HG02943 (cell line): ENCODE results near the gene ZCCHC14.
"Not testable (repeated sequence)": the region's sequence is repeated elsewhere in the genome, so short reads cannot be mapped to it uniquely, and the experiment has no call there.

ENCODE experiments used
- ATAC-seq: cut with Tn5 transposase; IDR thresholded peaks from one replicate; pipeline ENCODE4 v1.9.1; 2021; ENCODE audit warnings: mild to moderate bottlenecking, low read depth, moderate library complexity; ENCODE audit not compliant: unreplicated experiment

ZCCHC14 gene

DNA sequence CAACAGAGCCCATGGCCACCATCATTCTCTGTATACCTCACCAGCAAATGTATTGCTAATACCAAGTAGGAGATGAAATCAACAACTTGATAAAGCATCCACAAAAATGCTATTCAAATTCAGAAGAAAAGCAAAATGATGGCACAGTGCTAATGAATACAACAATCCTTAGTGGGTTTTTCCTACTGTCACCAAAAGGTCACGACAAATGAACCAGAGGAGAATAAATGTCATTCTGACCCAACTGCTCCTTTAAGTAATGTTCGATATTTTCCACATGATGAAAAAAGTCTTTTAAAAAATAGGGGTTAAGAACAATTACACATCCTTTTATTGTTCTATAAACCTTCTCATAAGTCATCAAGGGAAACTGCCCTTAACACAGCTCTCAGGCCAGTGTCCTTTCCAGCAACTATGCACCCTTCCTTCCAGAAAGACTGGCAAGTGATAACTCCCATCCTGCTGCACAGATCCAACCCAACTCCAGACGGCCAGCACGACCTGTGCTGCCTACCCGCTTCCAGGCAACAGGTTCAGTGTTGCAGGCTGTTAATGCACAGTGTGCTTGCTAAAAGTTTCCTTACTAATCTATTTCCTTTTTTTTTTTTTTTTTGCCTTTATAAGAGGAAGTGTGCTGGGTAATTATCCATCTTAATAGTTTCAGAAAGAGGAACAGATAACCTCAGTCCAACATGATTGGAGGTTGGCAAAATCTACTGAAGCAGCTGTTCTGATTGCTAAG, 124.6 kb downstream of the ZCCHC14 start:
- no peak for ATAC-seq

DNA sequence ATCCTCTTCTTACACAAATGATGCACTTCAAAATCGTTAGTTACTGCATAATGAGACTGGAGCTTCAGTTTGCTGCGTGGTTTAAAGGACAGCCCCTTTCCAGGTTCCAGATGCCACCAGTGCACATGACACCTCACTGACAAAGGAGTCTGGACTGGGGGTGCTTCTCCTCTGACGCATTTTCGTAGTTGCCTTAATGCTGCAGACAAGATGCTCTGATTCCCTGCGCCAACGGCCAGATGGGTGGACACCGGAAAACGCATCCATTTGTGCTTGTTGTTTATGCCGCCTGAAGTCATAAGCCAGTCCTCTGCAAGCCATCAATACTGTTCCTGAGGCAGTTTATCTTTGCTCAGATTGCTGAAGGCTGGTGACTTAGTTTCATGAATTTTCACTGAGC, 125.3 kb downstream of the ZCCHC14 start:
- no peak for ATAC-seq

DNA sequence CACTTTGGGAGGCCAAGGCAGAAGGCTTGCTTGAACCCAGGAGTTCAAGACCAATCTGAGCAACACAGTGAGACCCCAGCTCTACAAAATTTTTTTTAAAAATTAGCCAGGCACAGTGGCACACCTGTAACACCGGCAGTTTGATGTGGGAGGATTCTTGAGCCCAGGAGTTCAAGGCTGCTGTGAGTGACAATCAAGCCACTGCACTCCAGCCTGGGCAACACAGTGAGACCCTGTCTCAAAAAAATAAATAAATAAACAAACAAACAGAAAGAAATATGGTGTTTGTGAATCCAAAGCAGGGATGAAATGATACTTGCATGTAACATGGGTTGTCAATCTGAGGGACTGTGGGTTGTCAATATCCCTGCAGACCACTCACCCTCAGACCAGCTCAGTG, 125.9 kb downstream of the ZCCHC14 start:
- ATAC-seq, result no peak

DNA sequence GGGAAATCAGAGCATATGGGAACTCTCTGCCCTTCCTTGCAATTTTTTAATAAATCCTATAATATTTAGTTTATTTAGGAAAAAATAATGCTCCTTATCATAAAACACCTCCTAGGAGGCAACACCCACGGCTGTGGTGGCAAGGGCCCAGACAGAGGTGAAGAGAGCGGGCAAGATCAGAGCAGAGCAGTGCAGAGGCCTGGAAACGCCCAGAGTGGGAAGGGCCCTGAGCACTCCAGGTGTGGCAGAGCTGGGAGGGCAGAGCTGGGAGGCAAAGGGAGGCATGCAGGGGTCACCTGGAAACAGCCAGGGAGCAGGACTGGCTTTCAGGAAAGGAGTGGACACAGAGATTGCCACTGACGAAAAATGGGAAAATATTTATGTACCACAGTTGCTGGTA, 126.5 kb downstream of the ZCCHC14 start:
- ATAC-seq, result no peak

DNA sequence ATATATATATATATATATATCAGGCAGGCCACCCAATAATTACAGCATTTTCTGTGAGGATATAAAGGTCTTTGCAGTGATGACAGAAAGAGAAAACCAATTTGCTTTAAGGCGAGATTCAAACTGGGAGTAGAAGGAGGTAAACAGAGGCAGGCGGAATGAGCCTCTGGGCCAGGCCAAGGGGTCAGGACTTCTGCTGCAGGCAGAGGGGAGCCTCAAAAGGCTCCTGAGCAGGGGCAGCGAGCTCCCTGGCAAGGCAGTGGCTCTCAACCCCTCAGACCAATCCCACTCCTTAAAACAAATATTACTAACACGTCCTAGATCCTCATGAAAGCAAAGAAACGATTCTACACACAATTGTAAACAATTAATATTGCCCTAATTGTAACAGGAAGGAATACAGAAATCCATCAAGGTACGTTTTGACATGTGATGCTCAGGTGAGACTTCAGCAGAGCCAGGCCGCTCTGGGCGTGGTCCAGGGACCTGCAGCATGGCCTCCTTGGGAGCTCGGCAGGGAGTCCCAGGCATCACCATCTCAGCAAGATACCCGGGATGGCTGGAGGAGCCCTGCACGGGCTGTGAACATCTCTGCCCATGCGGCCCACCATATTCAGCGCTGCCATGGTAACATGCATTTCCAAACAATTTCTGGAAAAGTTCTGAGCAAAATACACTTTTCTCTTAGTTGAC, 127.7 kb downstream of the ZCCHC14 start:
- ATAC-seq, result no peak

DNA sequence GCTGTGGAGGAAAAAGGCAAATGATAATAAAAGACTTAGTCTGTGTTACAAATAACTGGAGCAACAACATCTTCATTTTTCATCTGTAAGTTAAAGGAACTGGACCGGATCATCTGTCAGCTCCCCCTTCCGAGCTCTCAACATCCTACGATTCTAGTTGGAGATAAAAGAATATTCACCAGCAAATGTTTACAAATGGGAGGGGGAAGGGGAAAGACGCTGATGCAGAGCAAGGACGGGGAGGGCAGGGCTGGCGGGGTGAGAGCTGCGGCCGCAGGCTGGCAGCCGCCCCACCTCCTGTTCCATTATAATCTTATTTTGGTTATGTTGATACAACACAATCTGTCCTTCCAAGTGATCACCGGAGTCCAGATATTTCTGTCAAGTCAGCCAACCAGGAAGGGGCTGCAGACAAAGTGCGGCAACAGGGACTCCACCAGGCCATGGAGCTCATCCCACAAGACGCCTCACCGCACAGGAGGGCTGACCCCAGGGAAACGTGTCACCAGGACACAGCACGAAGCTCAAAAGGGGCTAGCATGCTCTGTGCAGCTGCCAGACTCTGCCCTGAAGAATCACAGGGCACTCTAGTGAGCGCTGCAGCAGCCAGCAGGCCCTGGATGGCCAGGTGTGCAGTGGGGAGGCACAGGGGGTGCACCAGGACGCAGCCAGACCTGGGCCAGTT, 128.9 kb downstream of the ZCCHC14 start:
- no peak for ATAC-seq

DNA sequence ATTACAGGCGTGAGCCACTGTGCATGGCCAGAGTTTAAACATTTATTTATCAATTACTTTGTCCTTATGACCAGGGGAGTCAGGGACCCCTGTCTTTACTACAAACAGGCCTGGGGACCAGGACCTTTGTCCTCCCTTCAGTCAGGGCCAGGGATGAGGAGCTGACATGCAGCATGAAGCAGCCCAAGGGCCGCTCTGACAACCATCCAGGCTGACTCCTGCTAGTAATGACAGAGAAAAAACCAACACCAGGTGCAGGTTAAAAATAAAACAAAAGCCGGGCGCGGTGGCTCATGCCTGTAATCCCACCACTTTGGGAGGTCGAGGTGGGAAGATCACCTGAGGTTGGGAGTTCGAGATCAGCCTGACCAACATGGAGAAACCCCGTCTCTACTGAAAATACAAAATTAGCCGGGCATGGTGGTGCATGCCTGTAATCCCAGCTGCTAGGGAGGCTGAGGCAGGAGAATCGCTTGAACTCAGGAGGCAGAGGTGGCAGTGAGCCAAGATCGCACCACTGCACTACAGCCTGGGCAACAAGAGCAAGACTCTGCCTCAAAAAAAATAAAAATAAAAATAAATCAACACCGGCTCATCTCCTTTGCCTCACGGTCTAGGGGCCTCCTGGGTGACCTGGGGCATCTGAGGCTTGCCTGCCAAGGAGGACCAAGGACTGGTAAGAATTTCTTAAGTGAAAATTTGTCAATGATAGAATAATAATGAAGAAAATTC, 129.8 kb downstream of the ZCCHC14 start:
- ATAC-seq, result not testable (repeated sequence)

DNA sequence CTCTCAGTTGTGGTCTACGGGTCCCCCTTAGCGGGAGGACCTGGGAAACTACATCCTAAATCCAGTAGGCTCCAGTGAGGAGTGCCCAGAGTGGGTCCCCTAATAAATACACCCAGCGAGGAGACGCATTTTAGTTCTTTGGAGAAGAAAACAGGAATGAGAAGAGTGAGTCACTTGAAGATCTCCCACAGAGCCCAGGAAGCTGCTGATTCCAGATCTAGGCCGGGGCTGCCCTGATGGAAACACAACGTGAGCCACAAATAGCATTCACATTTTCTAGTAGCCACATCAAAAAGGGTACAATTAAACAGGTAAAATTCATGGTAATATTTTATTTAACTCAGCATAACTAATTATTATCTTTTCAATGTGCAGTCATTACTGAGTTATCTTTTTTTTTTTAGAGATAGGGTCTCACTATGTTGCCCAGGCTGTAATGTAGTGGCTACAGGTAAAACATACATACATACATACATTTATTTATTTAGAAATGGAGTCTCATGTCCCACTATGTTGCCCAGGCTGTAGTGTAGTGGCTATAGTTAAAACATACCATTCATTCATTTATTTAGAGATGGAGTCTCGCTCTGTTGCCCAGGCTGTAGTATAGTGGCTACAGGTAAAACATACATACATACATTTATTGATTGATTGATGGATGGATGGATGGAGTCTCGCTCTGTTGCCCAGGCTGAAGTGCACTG, 130.8 kb downstream of the ZCCHC14 start:
- no peak for ATAC-seq

DNA sequence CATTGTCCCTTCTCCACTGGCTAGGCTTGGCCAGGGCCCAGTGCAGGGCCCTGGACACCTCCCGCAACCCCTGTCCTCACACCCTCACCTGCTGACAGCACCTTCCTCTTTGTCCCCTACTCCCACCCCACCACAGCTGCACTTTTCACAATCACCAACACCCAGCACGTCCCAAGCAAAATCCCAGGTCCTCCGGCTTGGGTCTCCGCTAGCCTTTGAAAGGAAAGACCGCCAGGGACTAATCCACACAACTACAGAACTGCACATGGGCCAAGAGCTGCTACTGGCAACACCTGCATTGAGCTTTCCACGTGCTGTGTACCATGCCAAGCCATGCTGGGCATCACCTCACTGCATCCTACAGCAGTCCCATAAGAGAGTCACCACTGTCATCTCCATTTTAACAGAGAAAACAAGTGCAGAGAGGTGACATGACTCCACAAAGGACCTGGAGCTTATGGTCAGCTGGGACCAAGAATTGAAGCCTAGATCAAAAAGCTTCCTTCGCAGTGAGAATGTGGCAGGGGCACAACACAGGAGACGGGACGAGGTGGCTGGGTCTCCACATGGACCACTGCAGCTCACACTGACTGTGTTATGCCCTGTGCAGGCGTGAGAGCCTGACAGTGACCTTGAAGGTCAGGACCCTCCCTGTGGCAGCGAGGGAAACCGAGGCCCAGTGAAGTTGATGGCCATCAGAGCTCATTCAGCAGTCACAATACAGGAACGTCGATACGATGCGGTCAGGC, 131.8 kb downstream of the ZCCHC14 start:
- no peak for ATAC-seq

DNA sequence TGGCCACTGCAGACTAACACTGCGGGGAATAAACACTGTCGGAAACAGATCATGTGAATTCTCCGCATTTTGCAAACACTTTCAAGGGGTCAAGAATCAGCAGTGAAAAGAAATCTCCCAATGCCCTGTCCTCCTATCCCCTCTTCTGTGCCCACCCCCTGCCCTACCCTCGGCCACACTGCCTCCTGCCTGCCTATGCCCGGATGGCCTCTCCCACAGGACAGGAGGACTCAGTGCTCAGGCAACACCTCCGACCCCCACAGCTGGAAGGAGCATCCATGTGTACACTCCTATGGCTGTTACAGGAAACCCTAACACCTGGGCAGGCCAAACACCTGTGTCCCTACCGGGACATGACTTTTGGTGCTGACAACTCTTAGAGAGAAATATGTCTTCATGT, 133.7 kb downstream of the ZCCHC14 start:
- ATAC-seq, result no peak

DNA sequence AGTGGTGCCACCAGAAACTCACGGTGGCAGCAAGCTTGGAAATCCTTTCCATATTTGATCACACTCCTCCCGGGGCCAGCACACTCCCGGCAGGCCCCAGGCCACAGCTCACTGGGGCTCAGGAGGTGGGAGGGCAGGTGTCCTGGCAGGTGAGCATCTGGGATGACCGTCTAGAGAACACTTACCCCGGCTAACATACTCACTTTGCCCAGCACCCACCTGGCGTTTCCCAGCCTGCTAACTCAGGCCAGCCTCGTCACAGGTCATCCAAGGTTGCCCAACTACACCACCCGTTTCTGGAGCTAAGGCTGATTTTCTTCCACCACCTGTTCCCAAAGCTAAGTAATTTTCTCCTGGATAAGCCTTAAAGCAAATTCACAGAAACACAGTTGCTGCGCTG, 134.1 kb downstream of the ZCCHC14 start:
- no peak for ATAC-seq

DNA sequence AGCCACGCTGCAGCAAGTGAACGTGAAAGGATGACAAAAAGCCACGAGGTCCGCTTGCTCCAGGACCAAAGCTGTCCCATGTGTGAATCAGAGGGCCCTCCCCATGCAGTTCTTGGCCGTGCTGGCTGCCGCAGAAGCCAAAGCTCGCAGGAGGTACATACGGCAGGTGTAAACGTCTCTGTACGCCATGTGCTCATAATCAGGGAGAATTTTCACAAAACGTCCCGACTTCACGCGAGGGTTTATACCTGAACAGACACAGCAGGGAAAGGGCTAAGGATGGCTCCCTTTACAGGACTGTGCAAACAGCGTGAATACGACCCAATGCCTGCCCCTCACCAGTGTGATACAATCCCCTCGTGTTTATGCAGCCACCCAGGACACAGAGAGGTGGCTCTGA, 134.6 kb downstream of the ZCCHC14 start:
- ATAC-seq, result no peak

DNA sequence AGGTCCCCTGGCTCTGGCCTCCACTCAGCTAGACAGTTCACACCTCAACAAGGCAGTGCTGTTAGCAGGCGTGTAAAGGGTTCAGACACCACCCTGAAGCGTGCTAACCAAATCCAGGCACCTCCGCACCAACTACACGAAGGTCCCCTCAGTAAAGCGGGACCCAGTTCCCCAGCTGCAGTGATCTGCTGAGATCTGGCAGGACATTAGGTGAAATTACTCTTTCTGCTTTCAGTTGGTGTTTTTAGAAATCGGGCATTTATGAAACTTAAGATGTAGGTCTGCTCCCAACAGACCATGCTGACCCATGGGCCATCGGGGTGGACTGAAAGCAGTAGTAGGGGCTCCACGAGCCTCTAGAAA, 136.4 kb downstream of the ZCCHC14 start:
- ATAC-seq, result no peak
